Uterus (tissue), 4 donors: ENCODE data around the gene STIM1. TPM values are rescaled to one million over a fixed set of nuclear protein-coding genes. Genes with fewer than 3 reads are reported as not detected.
A peak's percentile ranks its signal among the peaks of the same experiment; 100 is the strongest.

Source experiments
- DNase-seq, 2 donors: peaks; one replicate each; pipeline ENCODE4 v3.0.0-alpha.2; 2019 to 2020
- H3K27ac ChIP-seq, 2 donors: fragments of 200-600 bp; sonication (generic); 1 replicate in 1 of 2; 2 replicates in 1 of 2; pipeline ENCODE4 v1.5.1; 2016 to 2018
- H3K27me3 ChIP-seq, 2 donors: fragments of 200-600 bp; sonication (generic); one replicate each; pipeline ENCODE4 v1.5.1; 2018 to 2019; ENCODE audit warnings: control low read depth in 1 of 2
- H3K36me3 ChIP-seq, 2 donors: fragments of 200-600 bp; sonication (generic); one replicate each; pipeline ENCODE4 v1.5.1; 2019; ENCODE audit warnings: control low read depth in 1 of 2
- H3K4me1 ChIP-seq, 2 donors: fragments of 200-600 bp; sonication (generic); one replicate each; pipeline ENCODE4 v1.5.1; 2018 to 2019; ENCODE audit warnings: control low read depth in 1 of 2
- H3K4me3 ChIP-seq, 2 donors: fragments of 200-600 bp; sonication (generic); 1 replicate in 1 of 2; 2 replicates in 1 of 2; pipeline ENCODE4 v1.5.1; 2018 to 2019; ENCODE audit warnings: mild to moderate bottlenecking in 1 of 2
- H3K9me3 ChIP-seq, 2 donors: fragments of 200-600 bp; sonication (generic); one replicate each; pipeline ENCODE4 v1.5.1; 2019; ENCODE audit warnings: control low read depth in 1 of 2
- POLR2A ChIP-seq, 2 donors: fragments of 450-650 bp; IDR thresholded peaks; one replicate each; pipeline ENCODE4 v1.6.1; 2016; ENCODE audit warnings: antibody characterized with exemption in 2 of 2, mild to moderate bottlenecking in 1 of 2, moderate library complexity in 1 of 2
- intact Hi-C: fragments of 100-400 bp; cut with DNase I; formaldehyde crosslinking; loops from one replicate; pipeline ENCODE4 v1.15.1; 2023; ENCODE audit warnings: low total_unique reads
- total RNA-seq, 4 donors: library from RNA; depleted of rRNA in 3 of 4; stranded (reverse); fragments of >200 nt in 3 of 4; gene quantifications; one replicate each; pipeline versions ENCODE4 v1.1.0 to v1.2.4, GENCODE V29; 2014 to 2023
- TF ChIP-seq, protein P1 (sequence below), 4 experiments: fragments of 200-600 bp in 2 of 4; fragments of 450-650 bp in 2 of 4; sonication (generic) in 2 of 4; IDR thresholded peaks; one replicate each; pipeline ENCODE4 v1.5.1; 2016 to 2019; ENCODE audit warnings: antibody characterized with exemption in 4 of 4, mild to moderate bottlenecking in 2 of 4, moderate library complexity in 1 of 4
- donor health status: DM: yes; HTN: yes; CAD: no.

The STIM1 gene
- total RNA-seq, 4 donors from 2014 or later = 37.6 to 114 (median 56.3) TPM

DNA sequence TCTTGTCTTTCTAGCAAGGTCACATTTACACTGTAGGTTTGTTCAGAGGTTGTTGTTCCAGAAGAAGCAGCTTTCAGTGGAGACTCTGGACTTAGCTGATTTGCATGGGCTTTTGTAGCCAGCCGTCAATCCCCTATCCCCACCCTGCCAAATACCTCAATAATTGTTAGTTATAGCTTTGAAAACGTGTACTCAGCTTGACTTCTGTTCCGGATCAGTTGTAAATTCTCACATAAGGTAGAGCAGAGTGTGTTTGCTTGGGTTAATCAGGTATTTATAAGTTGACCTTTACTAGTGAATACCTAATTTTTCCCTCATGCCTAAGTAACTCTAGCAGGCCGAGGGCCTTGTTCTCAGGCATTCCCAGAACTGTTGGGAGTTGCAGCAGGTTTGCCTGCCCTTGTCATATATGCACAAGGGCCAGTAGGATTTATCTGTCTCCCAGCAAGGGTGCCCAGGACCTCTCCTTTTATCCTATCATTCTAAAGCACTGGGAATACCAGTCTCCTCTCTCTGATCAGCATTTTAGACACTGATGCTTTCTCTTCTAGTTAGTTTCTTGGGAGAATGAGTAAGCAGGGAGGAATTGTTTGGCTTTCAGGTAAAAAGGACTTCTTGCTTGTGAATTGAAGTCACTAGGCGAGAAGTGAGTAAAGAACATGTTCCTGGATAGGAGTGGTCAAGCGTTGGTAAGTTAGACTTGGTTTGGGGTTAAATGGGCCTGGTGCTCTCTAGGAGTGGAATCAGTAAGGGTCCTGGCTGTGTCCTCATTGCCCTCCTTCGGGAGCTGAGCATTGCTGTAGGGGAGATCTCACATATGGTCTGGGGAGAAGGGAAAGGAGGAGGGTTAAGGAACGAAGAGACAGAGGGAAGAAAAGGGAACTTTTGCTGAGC, 22.1 kb downstream of the STIM1 start:
- TF ChIP-seq POLR2A (IDR thresholded peaks at IDR 0.05) = no peak
- TF ChIP-seq, protein P1, sequence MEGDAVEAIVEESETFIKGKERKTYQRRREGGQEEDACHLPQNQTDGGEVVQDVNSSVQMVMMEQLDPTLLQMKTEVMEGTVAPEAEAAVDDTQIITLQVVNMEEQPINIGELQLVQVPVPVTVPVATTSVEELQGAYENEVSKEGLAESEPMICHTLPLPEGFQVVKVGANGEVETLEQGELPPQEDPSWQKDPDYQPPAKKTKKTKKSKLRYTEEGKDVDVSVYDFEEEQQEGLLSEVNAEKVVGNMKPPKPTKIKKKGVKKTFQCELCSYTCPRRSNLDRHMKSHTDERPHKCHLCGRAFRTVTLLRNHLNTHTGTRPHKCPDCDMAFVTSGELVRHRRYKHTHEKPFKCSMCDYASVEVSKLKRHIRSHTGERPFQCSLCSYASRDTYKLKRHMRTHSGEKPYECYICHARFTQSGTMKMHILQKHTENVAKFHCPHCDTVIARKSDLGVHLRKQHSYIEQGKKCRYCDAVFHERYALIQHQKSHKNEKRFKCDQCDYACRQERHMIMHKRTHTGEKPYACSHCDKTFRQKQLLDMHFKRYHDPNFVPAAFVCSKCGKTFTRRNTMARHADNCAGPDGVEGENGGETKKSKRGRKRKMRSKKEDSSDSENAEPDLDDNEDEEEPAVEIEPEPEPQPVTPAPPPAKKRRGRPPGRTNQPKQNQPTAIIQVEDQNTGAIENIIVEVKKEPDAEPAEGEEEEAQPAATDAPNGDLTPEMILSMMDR (IDR thresholded peaks at IDR 0.05) = no peak
- DNase-seq = no peak
- no peaks in the 10 kb centered on the region for H3K9me3 ChIP-seq

GRCh38 chr11:3878258-3878584, 22.8 kb downstream of the STIM1 start:
- Histone ChIP-seq H3K9me3 (no peaks in the 10 kb centered on the region), H3K36me3 (no peaks in the 10 kb centered on the region), H3K4me1 (no peaks in the 10 kb centered on the region), H3K27ac (no peak overlapping the region), H3K27me3 (no peaks in the 10 kb centered on the region), H3K4me3 (no peak overlapping the region)
- TF ChIP-seq, protein P1 (IDR thresholded peaks at IDR 0.05) = no peak
- TF ChIP-seq POLR2A (IDR thresholded peaks at IDR 0.05) = no peak
- no peak for DNase-seq
- intact Hi-C loops = no loop called here

More for the DNA sequence above, 22.1 kb downstream of the STIM1 start:
- H3K4me1 ChIP-seq = no peaks in the 10 kb centered on the region
- no peak overlapping the region for H3K4me3 ChIP-seq
- H3K27ac ChIP-seq = peak overlapping the region in 1 of 2 donors; percentile 1
- H3K27me3 ChIP-seq = no peaks in the 10 kb centered on the region
- intact Hi-C loops = no loop called here
- H3K36me3 ChIP-seq = no peaks in the 10 kb centered on the region

DNA sequence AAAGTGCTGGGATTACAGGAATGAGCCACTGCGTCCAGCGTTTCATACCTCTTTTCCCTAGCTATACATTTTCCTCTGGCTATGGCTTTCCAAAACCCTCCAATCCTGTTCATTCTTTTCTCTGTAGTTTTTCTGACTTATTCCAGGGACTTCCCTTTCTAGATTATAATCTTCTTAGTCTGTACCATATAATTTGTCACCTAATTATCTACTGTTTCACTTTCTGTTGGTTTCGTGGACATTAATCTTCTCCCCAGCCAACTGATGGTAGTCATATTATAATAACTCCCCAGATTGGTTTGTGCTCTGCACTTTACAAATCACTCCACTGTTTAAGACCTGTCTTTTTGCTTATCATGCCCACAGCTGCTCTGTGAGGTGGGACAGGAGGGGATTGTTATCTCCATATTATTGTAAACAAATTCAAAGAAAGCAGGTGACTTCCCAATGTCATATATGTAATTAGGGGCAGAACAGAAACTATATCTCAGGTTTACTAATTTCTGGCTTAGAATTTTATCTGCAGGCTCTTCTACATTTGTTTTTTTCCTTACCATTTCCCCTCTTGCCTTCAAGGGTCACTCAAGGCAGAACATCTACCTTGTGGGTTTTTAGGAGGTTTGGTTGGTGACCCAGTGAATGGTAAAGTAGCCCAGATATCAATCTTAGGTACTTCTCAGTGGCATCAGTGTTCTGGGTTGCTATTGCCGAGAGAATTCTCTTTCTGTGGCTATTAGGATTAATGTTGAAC, 23.9 kb downstream of the STIM1 start:
- H3K9me3 ChIP-seq = no peaks in the 10 kb centered on the region
- no peaks in the 10 kb centered on the region for H3K36me3 ChIP-seq
- H3K27ac ChIP-seq = peak overlapping the region; percentile 46 to 54
- DNase-seq = no peak
- intact Hi-C loops = no loop called here
- no peak overlapping the region for H3K4me3 ChIP-seq
- TF ChIP-seq, protein P1 (IDR thresholded peaks at IDR 0.05) = no peak
- no peak for TF ChIP-seq POLR2A (IDR thresholded peaks at IDR 0.05)
- no peaks in the 10 kb centered on the region for H3K27me3 ChIP-seq
- no peaks in the 10 kb centered on the region for H3K4me1 ChIP-seq

GRCh38 chr11:3879967-3880542, 24.6 kb downstream of the STIM1 start:
- H3K9me3 ChIP-seq = no peaks in the 10 kb centered on the region
- H3K27me3 ChIP-seq = no peaks in the 10 kb centered on the region
- peak overlapping the region; percentile 39 to 54 for H3K27ac ChIP-seq
- intact Hi-C loops = no loop called here
- DNase-seq = no peak
- no peak overlapping the region for H3K4me3 ChIP-seq
- no peaks in the 10 kb centered on the region for H3K36me3 ChIP-seq
- no peak for TF ChIP-seq POLR2A (IDR thresholded peaks at IDR 0.05)
- TF ChIP-seq, protein P1 (IDR thresholded peaks at IDR 0.05) = no peak
- no peaks in the 10 kb centered on the region for H3K4me1 ChIP-seq
